ENCODE data around the gene RNF212B.

RNF212B gene

DNA sequence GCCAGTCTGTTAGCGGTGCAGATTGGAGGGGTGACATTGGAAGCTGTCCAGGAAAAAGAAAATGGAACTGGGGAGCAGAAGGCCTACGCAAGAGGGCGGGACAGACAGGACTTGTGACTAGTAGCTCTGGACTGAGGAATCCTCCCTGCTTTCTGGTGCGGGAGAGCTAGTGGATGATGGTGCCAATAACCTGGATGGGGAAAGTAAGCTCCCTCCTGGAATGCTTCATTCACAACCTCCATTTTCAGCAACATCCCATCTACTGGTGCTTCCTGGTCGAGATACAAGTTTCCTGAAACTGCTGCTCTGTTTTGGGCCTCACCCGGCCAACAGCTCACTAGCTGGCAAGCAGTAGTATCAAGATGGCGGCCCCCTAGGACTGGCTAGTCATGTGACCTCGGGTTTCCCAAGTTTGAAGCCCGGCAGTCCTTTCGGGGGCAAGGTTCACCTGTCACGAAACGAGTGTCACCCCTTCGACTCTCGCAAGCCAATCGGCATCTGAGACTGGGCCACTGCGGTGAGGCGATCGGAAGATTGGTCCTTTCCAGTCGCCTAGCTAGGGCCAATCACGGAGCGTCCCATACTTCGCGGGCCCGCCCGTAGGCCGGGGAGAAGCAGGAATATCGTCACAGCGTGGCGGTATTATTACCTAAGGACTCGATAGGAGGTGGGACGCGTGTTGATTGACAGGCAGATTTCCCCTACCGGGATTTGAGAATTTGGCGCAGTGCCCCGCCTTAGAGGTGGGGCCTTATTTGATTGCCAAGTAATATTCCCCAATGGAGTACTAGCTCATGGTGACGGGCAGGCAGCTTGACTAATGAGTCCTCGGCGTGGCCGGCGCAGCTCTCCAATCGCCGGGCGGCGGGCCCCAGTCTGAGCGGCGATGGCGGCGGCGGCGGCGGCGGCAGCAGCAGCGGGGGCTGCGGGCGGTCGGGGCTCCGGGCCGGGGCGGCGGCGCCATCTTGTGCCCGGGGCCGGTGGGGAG, 83.1 kb downstream of the RNF212B start, which contains the start of gene PABPN1:
Gene PABPN1, plus strand, starts transcription at position 874 of the 988 bp plus-strand sequence. Its CDS starts 13 bp downstream, at position 887.
- DNase-seq (ENCODE audit: low spot score) = peak; percentile 100

DNA sequence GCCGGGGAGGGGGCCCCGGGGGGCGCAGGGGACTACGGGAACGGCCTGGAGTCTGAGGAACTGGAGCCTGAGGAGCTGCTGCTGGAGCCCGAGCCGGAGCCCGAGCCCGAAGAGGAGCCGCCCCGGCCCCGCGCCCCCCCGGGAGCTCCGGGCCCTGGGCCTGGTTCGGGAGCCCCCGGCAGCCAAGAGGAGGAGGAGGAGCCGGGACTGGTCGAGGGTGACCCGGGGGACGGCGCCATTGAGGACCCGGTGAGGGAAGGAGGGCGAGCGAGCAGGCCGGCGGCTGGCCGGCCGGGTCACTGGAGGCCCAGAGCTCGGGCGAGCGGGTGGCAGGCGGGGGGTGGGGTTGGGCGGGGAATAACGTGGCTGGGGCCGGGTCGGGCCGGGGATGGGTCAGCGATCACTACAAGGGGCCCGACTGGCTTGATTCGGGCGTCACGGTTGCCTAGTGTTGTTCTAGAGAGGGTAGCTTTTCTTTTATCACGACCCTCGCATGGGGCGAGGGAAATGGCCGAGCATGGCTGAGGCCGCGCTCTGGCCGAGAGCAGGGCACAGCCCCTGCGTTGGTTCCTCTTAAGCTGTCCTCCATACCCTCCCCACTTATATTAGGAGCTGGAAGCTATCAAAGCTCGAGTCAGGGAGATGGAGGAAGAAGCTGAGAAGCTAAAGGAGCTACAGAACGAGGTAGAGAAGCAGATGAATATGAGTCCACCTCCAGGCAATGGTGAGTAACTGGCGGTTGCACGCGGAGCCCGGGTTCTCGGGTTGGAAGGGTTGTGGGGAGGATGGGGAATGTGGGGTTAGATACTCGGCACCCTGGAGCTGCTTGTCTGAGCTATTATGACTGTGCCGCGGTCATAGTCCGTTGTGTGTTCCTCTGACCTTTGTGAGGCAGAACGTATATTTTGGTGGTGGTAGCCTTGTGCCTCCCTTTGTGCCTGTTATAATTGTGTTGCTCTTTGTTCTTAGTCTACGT, 84.1 kb downstream of the RNF212B start:
- DNase-seq (ENCODE audit: low spot score) = peak; percentile 63

All from NAMALWA (cell line).